ENCODE results near the gene CSAG1.
"Not testable (repeated sequence)": the region's sequence is repeated elsewhere in the genome, so short reads cannot be mapped to it uniquely, and the experiment has no call there.

The CSAG1 gene

GRCh38 chrX:152697952-152698931 is 35.3 kb downstream of the CSAG1 start, which contains the start of gene MAGEA3:
TSS of gene MAGEA3 (plus strand) at chrX:152698794. CDS start at chrX:152700833, 2,039 bp downstream.
- not testable (repeated sequence) for DNase-seq

- not testable (repeated sequence) for DNase-seq
These were observed 52.5 kb downstream of the CSAG1 start for GRCh38 chrX:152681012-152681411.
